H1 (cell line): Measurements from ENCODE around the gene SLC31A2. TPM values are rescaled to one million over a fixed set of nuclear protein-coding genes. Genes with fewer than 3 reads are reported as not detected.

Source experiments
- CTCF ChIA-PET: fragments of 300-600 bp; sonication (Branson Sonifier 250); formaldehyde crosslinking; loops from one replicate; lab custom pipeline; 2021; ENCODE audit not compliant: partially characterized antibody; lab: Charles Lee
- POLR2A ChIA-PET: fragments of 300-600 bp; sonication (Branson Sonifier 250); formaldehyde crosslinking; loops from one replicate; lab custom pipeline; 2021; ENCODE audit warnings: inconsistent platforms; ENCODE audit not compliant: partially characterized antibody; lab: Charles Lee
- DNase-seq, 2 experiments: peaks; one replicate each; pipeline versions ENCODE4 v3.0.0 to v3.0.0-alpha.2; 2010 to 2022; ENCODE audit warnings: low spot score in 2 of 2, low read depth in 1 of 2, mixed read lengths in 1 of 2
- FAIRE-seq: peaks from 2 replicates; lab custom pipeline; 2011; peaks lifted over from hg19 to GRCh38; lab: Jason Lieb, UNC
- H2AFZ ChIP-seq: 2 replicates; pipeline ENCODE4 v1.8.1; 2012; ENCODE audit warnings: low read length, inconsistent platforms
- H2AK5ac ChIP-seq: 2 replicates; pipeline ENCODE4 v1.6.1; 2013; ENCODE audit warnings: low read depth, low read length
- H2BK120ac ChIP-seq: replicated peaks from 2 replicates; pipeline ENCODE3; 2013; ENCODE audit warnings: low read depth, low read length, inconsistent platforms
- H2BK12ac ChIP-seq: 2 replicates; pipeline ENCODE4 v1.6.1; 2013; ENCODE audit warnings: low read depth, low read length
- H2BK15ac ChIP-seq: 2 replicates; pipeline ENCODE4 v1.6.1; 2013; ENCODE audit warnings: low read length
- H2BK20ac ChIP-seq: 2 replicates; pipeline ENCODE4 v1.6.1; 2013; ENCODE audit warnings: low read length
- H2BK5ac ChIP-seq: 2 replicates; pipeline ENCODE4 v1.6.1; 2013; ENCODE audit warnings: low read depth, low read length
- H3K14ac ChIP-seq: 2 replicates; pipeline ENCODE4 v1.6.1; 2013; ENCODE audit warnings: inconsistent platforms; ENCODE audit not compliant: insufficient read length
- H3K18ac ChIP-seq: 2 replicates; pipeline ENCODE4 v1.6.1; 2013; ENCODE audit warnings: low read length; ENCODE audit errors: extremely low read depth
- H3K23ac ChIP-seq: 2 replicates; pipeline ENCODE4 v1.6.1; 2013; ENCODE audit warnings: inconsistent platforms; ENCODE audit not compliant: insufficient read length
- H3K23me2 ChIP-seq: 2 replicates; pipeline ENCODE4 v1.6.1; 2013; ENCODE audit warnings: low read depth, low read length
- H3K27ac ChIP-seq: 2 replicates; pipeline ENCODE4 v1.6.1; 2011; ENCODE audit warnings: low read depth, low read length, inconsistent platforms
- H3K27me3 ChIP-seq, 4 experiments: replicated peaks in 1 of 4; 1 replicate in 1 of 4; 2 replicates in 3 of 4; pipeline versions ENCODE4 v1.6.1 to v1.8.1; 2011 to 2013; ENCODE audit warnings: low read length in 3 of 4, mild to moderate bottlenecking in 3 of 4, inconsistent platforms in 2 of 4, mixed read lengths in 2 of 4, moderate library complexity in 1 of 4; ENCODE audit not compliant: control insufficient read depth in 3 of 4, insufficient read depth in 3 of 4; ENCODE audit errors: extremely low read depth in 1 of 4
- H3K36me3 ChIP-seq, 4 experiments: 2 replicates each; pipeline versions ENCODE4 v1.6.1 to v1.8.1; 2011 to 2013; ENCODE audit warnings: mild to moderate bottlenecking in 4 of 4, low read length in 3 of 4, moderate library complexity in 2 of 4, control low read depth in 1 of 4, inconsistent platforms in 1 of 4; ENCODE audit not compliant: insufficient read depth in 4 of 4, control insufficient read depth in 2 of 4
- H3K4ac ChIP-seq: replicated peaks from 2 replicates; pipeline ENCODE3; 2013; ENCODE audit warnings: low read length, low read depth, mixed read lengths, inconsistent platforms; ENCODE audit not compliant: insufficient read length
- H3K4me1 ChIP-seq, 4 experiments: replicated peaks in 1 of 4; 1 replicate in 1 of 4; 2 replicates in 3 of 4; pipeline versions ENCODE4 v1.6.1 to v1.8.1; 2011 to 2013; ENCODE audit warnings: low read length in 3 of 4, inconsistent platforms in 2 of 4, mixed read lengths in 1 of 4; ENCODE audit not compliant: insufficient read depth in 4 of 4, control insufficient read depth in 3 of 4
- H3K4me2 ChIP-seq, 2 experiments: 2 replicates each; pipeline versions ENCODE4 v1.6.1 to v1.8.1; 2011 to 2013; ENCODE audit warnings: low read depth in 2 of 2, low read length in 2 of 2, control low read depth in 1 of 2, inconsistent platforms in 1 of 2, mild to moderate bottlenecking in 1 of 2; ENCODE audit not compliant: insufficient read depth in 1 of 2
- H3K4me3 ChIP-seq, 4 experiments: fragments of 200-600, 300-600 bp in 1 of 4; sonication (generic), shearing (Covaris generic), sonication (Bioruptor Twin) in 1 of 4; 2 replicates each; pipeline versions ENCODE4 v1.5.1 to v1.8.1; 2011 to 2016; ENCODE audit warnings: low read length in 4 of 4, low read depth in 3 of 4, control low read depth in 2 of 4, inconsistent platforms in 2 of 4, mild to moderate bottlenecking in 2 of 4, mixed read lengths in 1 of 4, moderate library complexity in 1 of 4; ENCODE audit not compliant: insufficient read depth in 2 of 4; ENCODE audit errors: extremely low read depth in 1 of 4
- H3K56ac ChIP-seq: replicated peaks from 2 replicates; pipeline ENCODE3; 2013; ENCODE audit warnings: low read depth, mild to moderate bottlenecking, mixed read lengths, low read length, inconsistent platforms; ENCODE audit not compliant: insufficient read length
- H3K79me1 ChIP-seq: 2 replicates; pipeline ENCODE4 v1.6.1; 2013; ENCODE audit warnings: low read depth, low read length, control low read depth
- H3K79me2 ChIP-seq, 2 experiments: 2 replicates each; pipeline versions ENCODE4 v1.6.1 to v1.8.1; 2012 to 2013; ENCODE audit warnings: low read length in 2 of 2, mild to moderate bottlenecking in 2 of 2, inconsistent platforms in 1 of 2; ENCODE audit not compliant: insufficient read depth in 2 of 2, control insufficient read depth in 1 of 2
- H3K9ac ChIP-seq, 4 experiments: replicated peaks in 1 of 4; 1 replicate in 1 of 4; 2 replicates in 3 of 4; pipeline versions ENCODE4 v1.6.1 to v1.8.1; 2011 to 2013; ENCODE audit warnings: low read depth in 3 of 4, low read length in 3 of 4, control low read depth in 2 of 4, mild to moderate bottlenecking in 2 of 4, moderate library complexity in 2 of 4, inconsistent platforms in 1 of 4; ENCODE audit errors: extremely low read depth in 1 of 4
- H3K9me3 ChIP-seq, 2 experiments: 2 replicates each; pipeline versions ENCODE4 v1.6.1 to v1.8.1; 2012 to 2013; ENCODE audit warnings: mild to moderate bottlenecking in 2 of 2, moderate library complexity in 2 of 2, control low read depth in 1 of 2, inconsistent platforms in 1 of 2, low read depth in 1 of 2, low read length in 1 of 2, mixed read lengths in 1 of 2; ENCODE audit not compliant: insufficient read depth in 2 of 2
- H4K20me1 ChIP-seq, 2 experiments: replicated peaks in 1 of 2; 2 replicates each; pipeline versions ENCODE3 to v1.8.1; 2011 to 2013; ENCODE audit warnings: inconsistent platforms in 2 of 2, low read length in 2 of 2, mild to moderate bottlenecking in 1 of 2; ENCODE audit not compliant: insufficient read depth in 2 of 2, control insufficient read depth in 1 of 2
- H4K5ac ChIP-seq: 2 replicates; pipeline ENCODE4 v1.6.1; 2013; ENCODE audit warnings: low read length, low read depth, mixed read lengths, inconsistent platforms; ENCODE audit not compliant: insufficient read length
- H4K8ac ChIP-seq: 2 replicates; pipeline ENCODE4 v1.8.0; 2013; ENCODE audit warnings: mild to moderate bottlenecking, moderate library complexity, low read length, inconsistent platforms; ENCODE audit not compliant: insufficient read depth; ENCODE audit errors: extremely low read depth
- H4K91ac ChIP-seq: replicated peaks from 2 replicates; pipeline ENCODE3; 2013; ENCODE audit warnings: low read length, mixed read lengths, inconsistent platforms; ENCODE audit not compliant: insufficient read length
- BRCA1 ChIP-seq: IDR thresholded peaks from 2 replicates; pipeline ENCODE4 v1.6.1; 2012; ENCODE audit warnings: low read depth, low read length, improper control_type of control experiment
- CHD1 ChIP-seq: IDR thresholded peaks from 2 replicates; pipeline ENCODE4 v1.6.1; 2012; ENCODE audit warnings: low read depth, low read length, improper control_type of control experiment
- CREB1 ChIP-seq: IDR thresholded peaks from 2 replicates; pipeline ENCODE4 v1.6.1; 2012; ENCODE audit warnings: inconsistent platforms
- CTBP2 ChIP-seq: IDR thresholded peaks from 2 replicates; pipeline ENCODE4 v1.7.0; 2011; ENCODE audit warnings: borderline replicate concordance, mild to moderate bottlenecking, moderate library complexity, mixed read lengths, low read length; ENCODE audit not compliant: insufficient read depth, insufficient read length
- GABPA ChIP-seq: IDR thresholded peaks from 2 replicates; pipeline ENCODE4 v1.6.1; 2011; ENCODE audit warnings: mild to moderate bottlenecking, low read length, moderate library complexity, borderline replicate concordance; ENCODE audit not compliant: insufficient read depth
- KDM4A ChIP-seq: IDR thresholded peaks from one replicate; pipeline ENCODE4 v1.7.1; 2012; ENCODE audit warnings: low read depth, mild to moderate bottlenecking, moderate library complexity, low read length, inconsistent platforms; ENCODE audit not compliant: severe bottlenecking
- KDM5A ChIP-seq: fragments of 200-600 bp; IDR thresholded peaks from 2 replicates; pipeline ENCODE4 v1.7.1; 2012; ENCODE audit warnings: mild to moderate bottlenecking, low read length, inconsistent platforms, mixed read lengths
- PHF8 ChIP-seq: fragments of 200-600 bp; sonication (generic); conservative IDR thresholded peaks from 2 replicates; pipeline ENCODE4 v1.7.1; 2012; ENCODE audit warnings: low read depth, mild to moderate bottlenecking, inconsistent platforms, low read length, moderate library complexity
- RBBP5 ChIP-seq: IDR thresholded peaks from 2 replicates; pipeline ENCODE4 v1.7.1; 2012; ENCODE audit warnings: low read depth, mild to moderate bottlenecking, inconsistent platforms, low read length, moderate library complexity, borderline replicate concordance
- RNF2 ChIP-seq: fragments of 200-900, 300-1000 bp; sonication (generic); IDR thresholded peaks from 2 replicates; pipeline ENCODE4 v1.7.1; 2016; ENCODE audit warnings: borderline replicate concordance, low read depth, mild to moderate bottlenecking, antibody characterized with exemption, low read length; ENCODE audit not compliant: poor library complexity, severe bottlenecking; ENCODE audit errors: missing control alignments
- SP2 ChIP-seq: IDR thresholded peaks from 2 replicates; pipeline ENCODE4 v1.6.1; 2012; ENCODE audit warnings: mild to moderate bottlenecking, low read length, inconsistent platforms
- SUZ12 ChIP-seq: fragments of 200-600 bp; sonication (generic); IDR thresholded peaks from 2 replicates; pipeline ENCODE4 v1.6.1; 2012; ENCODE audit warnings: mild to moderate bottlenecking, inconsistent platforms, low read length, moderate library complexity, mixed read lengths
- TBP ChIP-seq: IDR thresholded peaks from 2 replicates; pipeline ENCODE4 v1.6.1; 2011; ENCODE audit warnings: low read depth, low read length, improper control_type of control experiment
- WGBS, 2 experiments: shearing (Covaris generic) in 1 of 2; methylation state at CpG; one replicate each; pipeline versions ENCODE4 v1.1.6 to v1.1.7; 2013 to 2015; ENCODE audit warnings: low lambda C conversion rate in 2 of 2, mixed read lengths in 2 of 2, inconsistent platforms in 1 of 2, low coverage in 1 of 2, missing lambda C conversion rate in 1 of 2; ENCODE audit not compliant: insufficient replicate concordance in 2 of 2, insufficient coverage in 1 of 2, insufficient read length in 1 of 2; ENCODE audit errors: extremely low coverage in 1 of 2, missing lambda C conversion rate in 1 of 2; 5-methylcytosine and 5-hydroxymethylcytosine counted together
- polyA plus RNA-seq, 7 experiments: library from polyadenylated mRNA; depleted of rRNA in 3 of 7; stranded (reverse) in 5 of 7; unstranded in 2 of 7; fragments of >200 nt in 5 of 7; fragments of 200-250 nt in 2 of 7; gene quantifications; 1 replicate in 5 of 7; 2 replicates in 1 of 7; 4 replicates in 1 of 7; pipeline versions ENCODE4 v1.2.1 to v1.2.3, GENCODE V29; 2011 to 2013; ENCODE audit warnings: missing spikeins in 2 of 7, mixed read lengths in 2 of 7
- total RNA-seq: library from RNA; stranded (reverse); fragmentation: NEBNext Ultra II Directional; extraction: Animal tissue kit (Norgen Biotek cat#: 25700); gene quantifications from 2 replicates; pipeline ENCODE4 v1.2.1, GENCODE V29; 2021

The SLC31A2 gene
- total and polyA plus RNA-seq, 2 of the 8 experiments (the other 6 are each of a cell fraction or from before 2014, with no cell fraction given) = 2.0 to 2.9 TPM

DNA sequence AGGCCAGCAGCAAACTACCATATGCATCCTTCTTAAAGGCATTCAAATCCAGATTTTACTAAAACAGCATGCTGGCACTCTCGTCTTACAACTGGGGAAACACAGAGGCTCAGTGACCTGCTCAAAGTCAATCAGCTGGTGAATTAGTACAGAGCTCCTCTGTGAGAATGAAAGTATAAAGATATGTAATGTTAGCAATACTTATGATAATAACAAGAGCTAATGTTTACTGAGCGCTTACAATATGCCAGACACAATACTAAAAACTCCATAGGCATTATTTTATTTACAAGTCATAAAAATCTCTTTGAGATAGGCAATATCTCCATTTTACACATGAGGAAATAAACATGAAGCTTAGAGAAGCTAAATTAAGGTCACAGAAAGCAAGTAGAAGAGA lies 41.6 kb downstream of the SLC31A2 start:
- Histone ChIP-seq H3K14ac (no peak overlapping the region), H2BK15ac (no peak overlapping the region), H3K18ac (no peak overlapping the region), H3K56ac (no peak overlapping the region), H3K9ac (no peak overlapping the region), H3K23me2 (no peaks in the 10 kb centered on the region), H4K91ac (no peak overlapping the region), H3K27me3 (no peaks in the 10 kb centered on the region), H2AFZ (no peak overlapping the region), H3K4me1 (no peaks in the 10 kb centered on the region), H3K23ac (no peak overlapping the region), H4K8ac (no peak overlapping the region), H3K36me3 (peaks cover 0 to 23% (median 7%) of the 10 kb centered on the region in 4 experiments; a peak in 7 of 8 replicates), H3K4me3 (no peak overlapping the region), H3K4ac (no peak overlapping the region), H2BK120ac (no peak overlapping the region), H2BK5ac (no peak overlapping the region), H3K79me2 (no peaks in the 10 kb centered on the region), H2AK5ac (no peak overlapping the region), H3K27ac (no peak overlapping the region), H3K79me1 (no peaks in the 10 kb centered on the region), H3K4me2 (no peak overlapping the region), H2BK20ac (no peak overlapping the region), H4K5ac (no peak overlapping the region), H4K20me1 (peaks cover 0 to 1% of the 10 kb centered on the region in 2 experiments), H2BK12ac (no peak overlapping the region), H3K9me3 (no peaks in the 10 kb centered on the region)
- TF ChIP-seq SUZ12 = no peak
- TF ChIP-seq PHF8 = no peak
- TF ChIP-seq CTBP2 = no peak
- no peak for TF ChIP-seq RBBP5
- TF ChIP-seq KDM4A = no peak
- no peak for TF ChIP-seq CHD1
- TF ChIP-seq BRCA1 = no peak
- TF ChIP-seq SP2 = no peak
- no peak for TF ChIP-seq TBP
- no peak for TF ChIP-seq KDM5A
- no peak for TF ChIP-seq RNF2
- TF ChIP-seq GABPA = no peak
- no peak for TF ChIP-seq CREB1
- ChIA-PET POLR2A (no interaction called here), CTCF (no interaction called here)
- no peak for FAIRE-seq
- no peak for DNase-seq
- WGBS, 2 experiments = 46% methylated on average over 2 of the region's 2 CpGs; no CpG with 5 or more reads in 1 of the 2 experiments
